Endothelial cell of umbilical vein (primary cell): Measurements from ENCODE around the gene MTNR1B. TPM values are rescaled to one million over a fixed set of nuclear protein-coding genes. Genes with fewer than 3 reads are reported as not detected.

Experiments
- BruUV-seq: library from RNA; stranded (reverse); fragments of 400-500 nt; replicated peaks from 2 replicates; lab custom pipeline; 2021; lab: Mats Ljungman, UMichigan
- CTCF ChIA-PET: fragments of 300-600, 350-600 bp; sonication (Branson Sonifier 250); formaldehyde crosslinking; loops from one replicate; lab custom pipeline; 2021; ENCODE audit warnings: antibody characterized with exemption, inconsistent platforms; lab: Charles Lee
- POLR2A ChIA-PET: fragments of 300-600, 350-600 bp; sonication (Branson Sonifier 250); formaldehyde crosslinking; loops from one replicate; lab custom pipeline; 2021; ENCODE audit warnings: antibody characterized with exemption, inconsistent platforms; lab: Charles Lee
- DNase-seq: peaks from one replicate; pipeline ENCODE4 v3.0.0-alpha.2; 2011; ENCODE audit warnings: low read depth, low spot score
- FAIRE-seq: peaks from 2 replicates; lab custom pipeline; 2011; peaks lifted over from hg19 to GRCh38; lab: Jason Lieb, UNC
- H2AFZ ChIP-seq: 2 replicates; pipeline ENCODE4 v1.6.0; 2012; ENCODE audit warnings: low read depth, low read length, control low read depth, inconsistent platforms
- H3K27ac ChIP-seq: 2 replicates; pipeline ENCODE4 v1.5.1; 2011; ENCODE audit warnings: low read depth, mild to moderate bottlenecking, control low read depth, low read length, moderate library complexity; ENCODE audit not compliant: insufficient read depth
- H3K27me3 ChIP-seq, 2 experiments: 2 replicates each; pipeline versions ENCODE4 v1.6.0 to v1.6.1; 2011; ENCODE audit warnings: low read length in 2 of 2, mixed read lengths in 1 of 2; ENCODE audit not compliant: control insufficient read depth in 2 of 2, insufficient read depth in 2 of 2
- H3K36me3 ChIP-seq, 2 experiments: 2 replicates in 1 of 2; 3 replicates in 1 of 2; pipeline ENCODE4 v1.5.1; 2011; ENCODE audit warnings: low read length in 2 of 2, mild to moderate bottlenecking in 1 of 2, moderate library complexity in 1 of 2; ENCODE audit not compliant: control insufficient read depth in 2 of 2, insufficient read depth in 2 of 2; ENCODE audit errors: extremely low read depth in 1 of 2
- H3K4me1 ChIP-seq: 3 replicates; pipeline ENCODE4 v1.5.1; 2011; ENCODE audit warnings: mild to moderate bottlenecking, low read length; ENCODE audit not compliant: control insufficient read depth, insufficient read depth; ENCODE audit errors: extremely low read depth
- H3K4me2 ChIP-seq: 2 replicates; pipeline ENCODE4 v1.6.1; 2011; ENCODE audit warnings: low read length, control low read depth, mixed read lengths; ENCODE audit not compliant: insufficient read depth
- H3K4me3 ChIP-seq, 3 experiments: fragments of 200-600 bp in 1 of 3; sonication (generic), shearing (Covaris generic) in 1 of 3; replicated peaks in 1 of 3; 2 replicates each; pipeline ENCODE4 v1.5.1; 2011 to 2016; ENCODE audit warnings: control low read depth in 3 of 3, low read length in 3 of 3, mild to moderate bottlenecking in 2 of 3, inconsistent platforms in 1 of 3, low read depth in 1 of 3, moderate library complexity in 1 of 3; ENCODE audit not compliant: insufficient read depth in 1 of 3
- H3K79me2 ChIP-seq: 2 replicates; pipeline ENCODE4 v1.6.0; 2012; ENCODE audit warnings: low read length, inconsistent platforms; ENCODE audit not compliant: control insufficient read depth, insufficient read depth
- H3K9ac ChIP-seq: replicated peaks from 2 replicates; pipeline ENCODE3; 2011; ENCODE audit warnings: low read length, control low read depth; ENCODE audit not compliant: insufficient read depth; ENCODE audit errors: extremely low read depth
- H3K9me1 ChIP-seq: replicated peaks from 3 replicates; pipeline ENCODE4 v1.6.0; 2011; ENCODE audit warnings: mild to moderate bottlenecking, low read length; ENCODE audit not compliant: control insufficient read depth, insufficient read depth; ENCODE audit errors: extremely low read depth
- H3K9me3 ChIP-seq: replicated peaks from 2 replicates; pipeline ENCODE4 v1.5.1; 2012; ENCODE audit warnings: low read length, inconsistent platforms; ENCODE audit not compliant: control insufficient read depth, insufficient read depth
- H4K20me1 ChIP-seq: replicated peaks from 2 replicates; pipeline ENCODE3; 2011; ENCODE audit warnings: mild to moderate bottlenecking, low read length; ENCODE audit not compliant: control insufficient read depth, insufficient read depth; ENCODE audit errors: extremely low read depth
- EZH2 ChIP-seq: IDR thresholded peaks from 2 replicates; pipeline ENCODE4 v1.6.1; 2012; ENCODE audit warnings: borderline replicate concordance, low read depth, mild to moderate bottlenecking, moderate library complexity, low read length, inconsistent platforms; ENCODE audit not compliant: severe bottlenecking
- FOS ChIP-seq: IDR thresholded peaks from 2 replicates; pipeline ENCODE4 v1.6.1; 2011; ENCODE audit warnings: mild to moderate bottlenecking, low read length, moderate library complexity, borderline replicate concordance; ENCODE audit not compliant: insufficient read depth
- GATA2 ChIP-seq: IDR thresholded peaks from 2 replicates; pipeline ENCODE4 v1.7.0; 2011; ENCODE audit warnings: low read depth, mild to moderate bottlenecking, moderate library complexity, mixed read lengths, low read length; ENCODE audit not compliant: insufficient read length, insufficient read depth
- JUN ChIP-seq: IDR thresholded peaks from 2 replicates; pipeline ENCODE4 v1.6.1; 2011; ENCODE audit warnings: borderline replicate concordance, low read depth; ENCODE audit not compliant: insufficient read length, insufficient read depth
- MAX ChIP-seq: IDR thresholded peaks from 2 replicates; pipeline ENCODE4 v1.6.1; 2011; ENCODE audit not compliant: insufficient read depth, insufficient read length
- MYC ChIP-seq: IDR thresholded peaks from one replicate; pipeline ENCODE4 v1.6.1; 2011; ENCODE audit warnings: mild to moderate bottlenecking, low read depth, low read length
- POLR2A ChIP-seq: IDR thresholded peaks from 2 replicates; pipeline ENCODE4 v1.6.1; 2012; ENCODE audit warnings: low read depth, mild to moderate bottlenecking, control low read depth, low read length
- POLR2AphosphoS5 ChIP-seq: IDR thresholded peaks from 2 replicates; pipeline ENCODE4 v1.6.1; 2012; ENCODE audit warnings: low read depth, mild to moderate bottlenecking, control low read depth, low read length, moderate library complexity; ENCODE audit not compliant: insufficient read depth
- dilution Hi-C: fragments of 300-500 bp; cut with MboI; formaldehyde crosslinking; loops from one replicate; pipeline ENCODE4 v1.15.0; 2019; ENCODE audit warnings: low sequenced_read_pairs; ENCODE audit not compliant: extremely low pct_ligation_motif_present
- intact Hi-C: fragments of 100-400 bp; cut with micrococcal nuclease; formaldehyde crosslinking; loops from one replicate; pipeline ENCODE4 v1.10.0; 2022
- polyA plus RNA-seq, 4 experiments: library from polyadenylated mRNA; depleted of rRNA in 3 of 4; stranded (reverse) in 3 of 4; unstranded in 1 of 4; fragments of >200 nt; gene quantifications; 2 replicates each; pipeline versions ENCODE4 v1.2.1 to v1.2.3, GENCODE V29; 2011 to 2012; ENCODE audit warnings: missing spikeins in 1 of 4
- total RNA-seq: library from RNA; stranded (reverse); gene quantifications from 2 replicates; pipeline ENCODE4 v1.2.3, GENCODE V29; 2021
- TF ChIP-seq, protein P1 (sequence below), 2 donors: IDR thresholded peaks; 1 replicate in 1 of 2; 2 replicates in 1 of 2; pipeline ENCODE4 v1.5.1; 2011; ENCODE audit warnings: low read length in 2 of 2, mild to moderate bottlenecking in 2 of 2, moderate library complexity in 2 of 2, control low read depth in 1 of 2, inconsistent platforms in 1 of 2, low read depth in 1 of 2; ENCODE audit not compliant: insufficient read depth in 1 of 2; ENCODE audit errors: extremely low read depth in 1 of 2

Gene MTNR1B
- total and polyA plus RNA-seq, 2 donors (not counting 3 experiments of a cell fraction or from before 2014, with no cell fraction given): not detected

DNA sequence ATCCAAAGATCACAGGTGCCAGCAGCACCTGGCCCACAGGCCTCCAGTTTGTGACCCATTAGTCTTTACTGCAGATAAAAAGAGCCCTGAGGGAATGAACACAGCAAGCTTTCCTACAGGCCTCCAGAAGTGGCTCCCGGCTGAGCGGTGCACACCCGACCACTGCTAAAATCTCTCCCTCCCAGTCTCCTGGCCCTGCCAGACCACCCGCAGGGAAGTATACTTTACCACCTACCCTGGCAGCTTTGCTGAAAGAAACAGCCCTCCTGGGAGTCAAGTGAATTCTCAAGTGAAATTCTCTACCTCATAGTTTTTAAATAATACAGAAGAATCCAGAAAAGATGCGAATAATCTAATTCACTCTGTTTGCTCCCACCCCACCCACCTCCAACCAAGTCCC, 15.4 kb upstream of the MTNR1B start:
- Histone ChIP-seq H2AFZ (no peak overlapping the region), H4K20me1 (no peaks in the 10 kb centered on the region), H3K4me2 (no peak overlapping the region), H3K27me3 (no peaks in the 10 kb centered on the region), H3K4me3 (no peak overlapping the region), H3K4me1 (no peaks in the 10 kb centered on the region), H3K27ac (no peak overlapping the region), H3K36me3 (no peaks in the 10 kb centered on the region), H3K9me3 (no peaks in the 10 kb centered on the region), H3K79me2 (no peaks in the 10 kb centered on the region), H3K9ac (no peak overlapping the region), H3K9me1 (no peaks in the 10 kb centered on the region)
- TF ChIP-seq POLR2AphosphoS5: no peak
- TF ChIP-seq FOS: no peak
- no peak for TF ChIP-seq POLR2A
- no peak for TF ChIP-seq EZH2
- no peak for TF ChIP-seq JUN
- TF ChIP-seq MYC: no peak
- TF ChIP-seq, protein P1, sequence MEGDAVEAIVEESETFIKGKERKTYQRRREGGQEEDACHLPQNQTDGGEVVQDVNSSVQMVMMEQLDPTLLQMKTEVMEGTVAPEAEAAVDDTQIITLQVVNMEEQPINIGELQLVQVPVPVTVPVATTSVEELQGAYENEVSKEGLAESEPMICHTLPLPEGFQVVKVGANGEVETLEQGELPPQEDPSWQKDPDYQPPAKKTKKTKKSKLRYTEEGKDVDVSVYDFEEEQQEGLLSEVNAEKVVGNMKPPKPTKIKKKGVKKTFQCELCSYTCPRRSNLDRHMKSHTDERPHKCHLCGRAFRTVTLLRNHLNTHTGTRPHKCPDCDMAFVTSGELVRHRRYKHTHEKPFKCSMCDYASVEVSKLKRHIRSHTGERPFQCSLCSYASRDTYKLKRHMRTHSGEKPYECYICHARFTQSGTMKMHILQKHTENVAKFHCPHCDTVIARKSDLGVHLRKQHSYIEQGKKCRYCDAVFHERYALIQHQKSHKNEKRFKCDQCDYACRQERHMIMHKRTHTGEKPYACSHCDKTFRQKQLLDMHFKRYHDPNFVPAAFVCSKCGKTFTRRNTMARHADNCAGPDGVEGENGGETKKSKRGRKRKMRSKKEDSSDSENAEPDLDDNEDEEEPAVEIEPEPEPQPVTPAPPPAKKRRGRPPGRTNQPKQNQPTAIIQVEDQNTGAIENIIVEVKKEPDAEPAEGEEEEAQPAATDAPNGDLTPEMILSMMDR (IDR thresholded peaks at IDR 0.05; ENCODE audit: extremely low read depth in 1 of 2, insufficient read depth in 1 of 2, low read depth in 1 of 2, low read length in 2 of 2): no peak
- no peak for TF ChIP-seq MAX
- no peak for TF ChIP-seq GATA2
- FAIRE-seq (no peak), DNase-seq (no peak)
- no TSS peak for BruUV-seq
- POLR2A ChIA-PET: no interaction called here
- intact Hi-C loops: no loop called here
- dilution Hi-C loops: no loop called here
- CTCF ChIA-PET: interaction anchor here (1.8 kb wide), 1 partner anchor 12 kb away, joined by 3 read pairs; no protein-coding TSS in a partner anchor
